HG03558 (cell line): Measurements from ENCODE around the gene BPIFA3.

Source experiments
- ATAC-seq: cut with Tn5 transposase; IDR thresholded peaks from one replicate; pipeline ENCODE4 v1.9.1; 2021; ENCODE audit warnings: moderate number of reproducible peaks; ENCODE audit not compliant: unreplicated experiment; ENCODE audit errors: extremely low read depth

The BPIFA3 gene

DNA sequence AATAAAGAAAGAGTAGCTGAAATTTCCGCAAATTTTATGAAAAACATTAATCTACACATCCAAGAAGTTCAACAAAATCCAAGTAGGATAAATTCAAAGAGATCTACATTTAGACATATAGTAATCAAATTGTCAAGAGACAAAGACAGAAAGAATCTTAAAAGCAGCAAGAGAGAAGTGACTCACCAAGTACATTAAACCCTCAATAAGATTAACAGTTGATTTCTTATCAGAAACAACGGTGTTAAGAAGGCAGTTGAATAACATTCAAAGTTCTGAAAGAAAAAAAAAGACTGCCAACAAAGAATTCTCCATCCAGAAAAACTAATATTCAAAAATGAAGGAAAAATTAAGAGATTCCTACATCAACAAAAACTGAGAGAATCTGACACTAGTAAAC lies 37.9 kb downstream of the BPIFA3 start:
- ATAC-seq = no peak

GRCh38 chr20:33257237-33257636 lies 40.1 kb downstream of the BPIFA3 start:
- ATAC-seq = no peak

DNA sequence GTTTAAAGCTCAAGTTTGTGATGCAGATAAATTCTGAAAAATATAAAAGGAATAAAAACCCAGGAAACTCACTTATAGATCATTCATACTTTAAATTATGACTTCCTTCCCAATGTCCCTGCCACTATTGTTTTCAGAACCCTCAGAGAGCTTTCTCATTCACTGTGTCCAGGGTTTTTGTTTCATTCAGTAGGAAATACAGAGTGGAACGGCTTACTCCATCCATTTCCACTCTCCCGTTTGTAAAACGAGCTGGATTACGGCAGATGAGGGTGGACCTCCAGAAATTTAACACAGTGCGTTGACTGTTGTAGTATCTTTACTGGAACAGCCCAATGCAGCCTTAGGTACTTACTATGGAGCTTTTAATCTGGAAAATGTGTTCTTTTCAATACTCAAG lies 42.2 kb downstream of the BPIFA3 start:
- ATAC-seq = no peak

- no peak for ATAC-seq
These were observed 44.3 kb downstream of the BPIFA3 start for GRCh38 chr20:33261465-33261864.

GRCh38 chr20:33262658-33263065 lies 45.5 kb downstream of the BPIFA3 start:
- ATAC-seq = no peak

- ATAC-seq = no peak
These were observed 46.6 kb downstream of the BPIFA3 start for GRCh38 chr20:33263784-33264183.

- no peak for ATAC-seq
These were observed 50.5 kb downstream of the BPIFA3 start for GRCh38 chr20:33267701-33268100.

GRCh38 chr20:33272155-33272873 lies 55.2 kb downstream of the BPIFA3 start:
- no peak for ATAC-seq

- ATAC-seq = no peak
These were observed 56.1 kb downstream of the BPIFA3 start for GRCh38 chr20:33273117-33273851.

DNA sequence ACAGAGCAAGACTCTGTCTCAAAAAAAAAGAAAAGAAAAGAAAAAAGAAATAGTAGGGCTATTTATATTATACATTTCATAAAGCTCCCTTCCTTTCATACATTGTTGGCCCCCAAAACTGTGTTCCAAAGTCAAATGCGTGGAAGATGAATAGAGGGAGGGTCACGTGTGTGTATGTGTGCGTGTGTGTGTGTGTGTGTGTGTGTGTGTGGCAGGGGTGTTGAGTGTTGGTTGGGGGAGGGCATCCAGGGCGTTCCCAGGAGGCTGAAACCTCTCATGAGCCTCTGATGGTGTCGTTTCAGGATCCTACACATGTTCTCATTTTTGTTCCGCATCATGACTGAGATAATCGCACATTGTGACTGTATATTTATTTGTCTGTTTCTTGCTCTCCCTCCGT lies 58.1 kb downstream of the BPIFA3 start:
- ATAC-seq = no peak

DNA sequence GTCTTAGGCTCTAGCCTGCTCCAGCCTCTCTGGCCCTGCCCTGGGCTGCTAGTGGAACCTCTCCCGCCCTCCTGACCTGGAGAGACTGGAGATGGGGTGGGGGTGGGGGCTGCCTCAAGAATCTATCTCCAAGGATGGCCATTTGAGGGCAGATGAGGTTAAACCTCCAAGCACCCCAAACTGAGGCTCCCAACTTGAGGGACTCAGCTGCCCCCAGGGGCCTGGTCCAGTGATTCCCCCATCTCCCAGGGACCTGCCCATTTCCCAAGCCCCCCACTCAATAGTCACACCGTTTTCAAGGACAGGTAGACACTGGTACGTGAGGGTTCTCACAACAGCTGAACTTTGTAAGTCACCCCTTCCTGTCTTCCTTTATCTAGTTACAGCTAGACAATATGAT lies 58.7 kb downstream of the BPIFA3 start:
- ATAC-seq = no peak

GRCh38 chr20:33276303-33277113 lies 59.4 kb downstream of the BPIFA3 start:
- ATAC-seq = no peak
